SHP77 treated with DMSO at 0.1 percent for 48 hours (cell line): ENCODE data around the gene DLGAP1.
A peak's percentile ranks its signal among the peaks of the same experiment; 100 is the strongest.

Experiments used
- DNase-seq: peaks from one replicate; lab custom pipeline; 2025; lab: John Stamatoyannopoulos, UW

The DLGAP1 gene

GRCh38 chr18:3466872-3467271 is 988.2 kb downstream of the DLGAP1 start:
- no peak for DNase-seq

GRCh38 chr18:3466045-3466444 is 989.1 kb downstream of the DLGAP1 start:
- DNase-seq: no peak

- no peak for DNase-seq
These were observed 992.1 kb downstream of the DLGAP1 start for GRCh38 chr18:3463051-3463450.

GRCh38 chr18:3461704-3462103 is 993.4 kb downstream of the DLGAP1 start:
- DNase-seq: no peak

DNA sequence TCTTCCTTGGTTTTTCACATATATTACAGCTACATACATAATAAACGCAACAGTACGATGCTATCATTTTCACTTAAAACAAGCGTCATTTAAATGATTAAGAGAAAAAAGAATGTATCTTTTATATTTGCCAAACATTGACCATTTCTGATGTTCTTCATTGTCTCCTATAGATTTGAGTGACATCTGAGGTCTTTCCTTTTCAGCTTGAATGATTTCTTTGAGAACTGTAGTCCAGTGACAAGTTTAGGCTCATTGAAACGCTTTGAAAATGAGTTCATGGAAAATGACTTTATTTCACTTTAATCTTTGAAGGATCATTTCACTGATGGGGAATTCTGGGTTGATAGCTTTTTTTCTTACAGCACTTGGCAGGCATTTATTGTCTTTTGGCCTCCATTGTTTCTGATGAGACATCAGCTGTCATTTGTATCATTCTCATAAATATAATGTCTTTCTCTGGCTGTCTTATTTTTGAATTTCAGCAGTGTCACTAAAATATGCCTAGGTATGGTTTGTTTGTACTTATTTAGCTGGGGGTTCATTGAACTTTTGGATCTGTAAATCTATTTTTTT is 994.2 kb downstream of the DLGAP1 start:
- DNase-seq: no peak

- no peak for DNase-seq
These were observed 995.9 kb downstream of the DLGAP1 start for GRCh38 chr18:3458952-3459853.

GRCh38 chr18:3458378-3458777 is 996.7 kb downstream of the DLGAP1 start:
- no peak for DNase-seq

- no peak for DNase-seq
These were observed 997.8 kb downstream of the DLGAP1 start for GRCh38 chr18:3457261-3457724.

DNA sequence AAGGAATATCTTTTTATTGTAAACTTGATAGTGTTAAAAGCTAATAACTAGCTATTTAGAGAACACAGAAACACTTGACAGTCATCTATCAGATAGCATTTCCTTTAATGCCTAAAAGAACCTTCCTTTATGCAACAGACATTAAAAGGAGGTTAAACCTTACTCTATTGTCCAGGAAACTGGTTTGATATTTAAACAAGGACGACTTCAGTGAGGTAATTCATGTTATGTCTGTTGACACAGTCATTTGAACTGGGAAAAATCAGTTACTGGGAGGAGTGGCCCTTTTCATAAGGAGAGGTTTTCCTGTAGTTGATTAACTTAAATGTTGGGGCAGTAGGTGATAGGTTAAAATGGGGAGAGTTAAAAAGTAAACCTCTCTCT is 998.4 kb downstream of the DLGAP1 start:
- DNase-seq: no peak

DNA sequence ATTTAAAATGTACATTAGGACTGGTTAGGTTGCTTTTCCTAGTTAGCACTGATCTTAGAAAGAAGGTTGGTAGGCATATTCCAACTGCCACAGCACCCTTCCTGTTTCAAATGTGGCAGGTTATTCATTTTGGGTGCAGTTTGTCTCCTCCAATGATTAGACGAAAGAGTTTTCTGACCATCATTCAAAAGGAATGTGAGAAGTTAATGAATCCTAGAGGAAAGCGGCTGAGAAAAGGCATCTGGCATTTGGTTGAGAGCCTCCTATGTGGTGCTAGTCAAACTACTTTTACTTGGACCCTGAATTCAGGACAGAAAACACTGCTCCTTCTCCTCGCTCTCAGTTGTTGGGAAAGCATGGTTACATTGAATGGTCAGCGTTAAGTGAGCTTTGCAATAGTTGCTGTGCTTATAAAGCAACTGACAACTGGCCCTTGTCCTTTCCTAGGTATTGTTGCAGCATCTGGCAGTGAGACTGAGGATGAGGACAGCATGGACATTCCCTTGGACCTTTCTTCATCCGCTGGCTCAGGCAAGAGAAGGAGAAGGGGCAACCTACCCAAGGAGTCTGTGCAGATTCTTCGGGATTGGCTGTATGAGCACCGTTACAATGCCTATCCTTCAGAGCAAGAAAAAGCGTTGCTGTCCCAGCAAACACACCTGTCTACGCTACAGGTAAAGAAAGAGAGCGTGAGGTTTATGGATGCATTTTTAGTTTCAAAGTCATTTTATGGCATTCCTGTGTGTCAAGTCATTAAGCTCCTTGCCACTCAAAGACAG is 999.0 kb downstream of the DLGAP1 start:
- DNase-seq: no peak

DNA sequence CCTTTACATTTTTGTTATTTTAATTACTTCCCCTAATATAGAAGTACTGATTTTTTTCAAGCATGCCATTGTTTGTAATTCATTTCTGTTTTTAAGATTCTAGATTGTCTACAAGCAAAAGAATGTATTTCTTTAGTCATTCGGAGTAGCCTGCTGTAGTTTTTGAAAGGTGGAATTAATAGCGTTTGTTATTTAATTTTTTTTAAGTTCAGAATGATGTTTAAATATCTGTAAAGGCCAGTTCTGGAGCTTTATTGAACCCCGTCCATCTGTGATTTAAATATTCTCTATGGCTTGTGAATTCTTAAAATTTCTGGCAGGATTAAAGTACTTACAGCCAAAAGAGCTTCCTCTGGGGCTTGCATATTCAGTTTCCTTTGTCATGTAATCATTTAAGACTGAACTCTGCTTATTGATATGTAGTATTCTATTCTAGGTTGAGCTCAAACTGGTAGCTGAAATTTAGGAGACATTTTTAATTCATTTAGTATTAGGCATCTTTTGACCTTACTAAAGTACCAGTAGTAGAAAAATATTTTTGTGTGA is 999.9 kb downstream of the DLGAP1 start:
- DNase-seq: no peak

- peak; percentile 37 for DNase-seq
These were observed 1000.6 kb downstream of the DLGAP1 start for GRCh38 chr18:3454365-3455089.

DNA sequence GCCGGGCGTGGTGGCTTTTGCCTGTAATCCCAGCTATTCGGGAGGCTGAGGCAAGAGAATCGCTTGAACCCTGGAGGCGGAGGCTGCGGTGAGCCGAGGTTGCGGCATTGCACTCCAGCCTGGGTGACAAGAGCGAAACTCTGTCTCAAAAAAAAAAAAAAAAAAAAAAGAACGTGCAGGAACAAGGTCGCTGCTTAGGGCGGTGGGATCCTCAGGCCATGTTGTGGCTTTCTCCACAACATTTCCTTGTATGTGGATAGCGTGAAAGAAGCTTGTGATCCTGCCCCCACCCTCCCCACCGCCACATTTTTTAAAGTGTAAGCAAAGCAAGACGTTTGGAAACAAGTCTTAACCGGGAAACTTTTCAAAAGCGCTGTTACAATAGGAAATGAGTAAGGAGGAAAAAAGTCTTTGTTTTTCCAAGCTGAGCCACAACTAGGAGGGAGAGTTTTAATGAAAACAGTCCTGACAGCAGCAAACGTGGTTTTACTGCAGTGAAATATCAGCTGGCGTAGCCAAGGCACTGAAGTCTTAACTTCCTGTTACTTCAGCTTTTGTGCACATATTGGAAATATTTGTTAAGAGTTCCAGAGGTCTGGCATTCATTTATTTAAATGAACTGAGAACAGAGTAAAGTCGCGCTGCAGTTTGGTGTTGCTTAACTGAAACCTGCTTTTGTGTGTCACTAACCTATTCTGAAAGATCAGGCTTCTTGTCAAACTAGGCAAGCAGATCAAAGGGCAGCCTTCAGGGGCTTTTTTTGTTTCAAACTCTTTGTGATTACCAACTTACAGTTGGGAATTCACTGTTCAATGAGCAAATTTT is 1001.4 kb downstream of the DLGAP1 start:
- DNase-seq: no peak

DNA sequence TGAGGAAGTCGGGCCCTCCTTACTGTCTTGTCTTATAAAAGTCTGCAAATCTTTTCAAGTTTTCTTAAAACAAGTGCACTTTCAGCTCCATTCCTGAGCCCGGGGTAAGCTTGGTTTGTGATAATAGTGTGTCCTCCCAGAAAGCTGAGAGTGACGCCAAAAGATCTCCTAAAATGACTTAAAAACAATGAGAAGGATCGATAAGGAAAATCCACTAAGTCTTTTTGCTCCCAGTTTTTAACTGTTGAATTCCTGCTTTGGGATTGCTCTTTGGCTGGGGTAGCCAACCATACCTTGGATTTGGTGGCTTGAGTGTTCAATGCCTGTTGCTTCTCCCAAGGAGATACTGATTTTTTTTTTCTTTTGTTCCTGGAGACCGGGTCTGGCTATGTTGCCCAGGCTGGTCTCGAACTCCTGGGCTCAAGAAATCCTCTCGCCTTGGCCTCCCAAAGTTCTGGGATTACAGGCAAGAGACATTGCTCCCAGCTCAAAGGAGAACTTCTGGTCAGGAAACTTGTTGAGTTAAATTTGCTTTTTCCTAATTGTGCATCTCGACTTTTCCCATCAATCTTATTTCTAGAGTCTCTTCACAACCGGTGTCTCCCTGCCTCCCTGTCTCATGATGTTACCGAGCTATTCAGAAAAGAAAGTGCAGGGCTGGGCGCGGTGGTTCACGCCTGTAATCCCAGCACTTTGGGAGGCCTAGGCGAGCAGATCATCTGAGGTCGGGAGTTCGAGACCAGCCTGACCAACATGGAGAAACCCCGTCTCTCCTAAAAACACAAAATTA is 1002.2 kb downstream of the DLGAP1 start:
- DNase-seq: no peak

DNA sequence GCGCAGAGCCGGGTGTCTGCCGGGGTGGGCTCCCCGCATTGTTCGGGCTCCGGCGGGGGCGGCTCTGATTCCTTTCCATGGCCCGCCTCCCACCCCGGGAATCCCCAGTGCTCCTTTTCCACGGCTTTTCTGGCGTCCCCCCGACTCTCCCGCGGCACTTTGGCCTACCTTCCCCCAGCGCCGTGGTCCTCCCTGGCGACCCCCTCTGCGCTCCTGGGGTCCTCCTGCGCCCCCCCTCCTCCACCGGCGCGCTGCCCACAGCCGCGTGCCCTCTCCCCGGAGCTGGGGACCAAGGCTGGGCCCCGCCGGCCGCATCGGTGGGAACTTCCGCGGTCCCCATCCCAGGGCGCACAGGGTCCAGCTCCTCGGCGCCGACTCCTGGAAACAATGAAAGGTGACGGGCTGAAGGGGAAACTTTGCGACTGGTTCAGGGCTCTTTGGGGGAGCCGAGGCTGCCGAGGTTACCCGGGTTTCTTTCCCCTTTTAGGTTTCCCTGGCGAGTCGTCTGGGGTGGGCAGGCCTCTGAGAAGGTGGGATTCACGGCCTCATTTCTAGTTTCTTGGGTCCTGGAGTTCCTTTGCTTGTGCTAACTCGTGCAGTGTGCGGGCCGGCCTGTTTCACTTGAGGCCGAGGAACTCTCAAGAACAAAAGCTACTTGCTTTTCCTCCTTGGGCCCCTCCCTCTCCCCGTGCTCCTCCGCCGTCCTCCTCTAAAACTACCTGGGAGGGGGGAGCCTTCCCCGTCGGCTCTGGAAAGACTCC is 1002.9 kb downstream of the DLGAP1 start:
- DNase-seq: no peak

DNA sequence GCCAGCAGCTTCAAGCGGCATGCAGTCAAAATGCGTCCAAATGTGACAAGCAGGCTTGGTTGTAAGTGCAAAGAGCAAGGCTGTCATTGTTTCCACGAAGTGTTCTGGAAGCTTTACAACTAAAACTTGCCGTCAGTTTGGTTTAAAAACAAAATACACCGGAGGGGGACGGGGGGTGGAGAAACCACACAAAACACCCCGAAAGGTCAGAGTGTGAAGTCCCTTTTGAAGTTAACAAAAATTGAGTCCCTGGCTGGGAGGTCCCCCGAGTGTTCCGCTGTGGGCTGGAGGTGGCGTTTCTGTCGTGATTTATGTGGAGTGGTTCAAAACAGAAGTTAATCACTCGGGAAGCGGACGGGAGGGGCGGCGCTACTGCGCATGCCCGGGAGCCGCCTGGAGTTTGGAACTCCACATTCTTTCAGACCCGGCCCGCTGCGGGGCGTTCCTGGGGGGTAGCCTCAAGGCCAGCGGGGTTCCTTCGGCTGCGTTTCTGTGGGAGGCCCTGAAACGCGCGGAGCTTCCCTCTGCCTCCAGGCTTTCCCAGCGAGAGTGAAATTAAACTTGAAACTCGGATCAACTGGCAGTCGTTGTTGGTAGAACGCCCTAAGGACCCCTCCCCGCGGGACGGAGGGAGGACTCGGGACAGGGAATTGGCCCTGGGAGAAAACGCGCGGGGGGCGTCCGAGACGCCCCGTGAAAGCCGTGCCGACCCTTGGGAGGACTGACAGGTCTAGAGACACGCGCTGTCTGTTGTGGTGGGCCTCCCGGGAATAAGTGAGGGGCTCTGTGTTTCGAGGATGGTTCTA is 1003.7 kb downstream of the DLGAP1 start:
- peak; percentile 22 for DNase-seq

DNA sequence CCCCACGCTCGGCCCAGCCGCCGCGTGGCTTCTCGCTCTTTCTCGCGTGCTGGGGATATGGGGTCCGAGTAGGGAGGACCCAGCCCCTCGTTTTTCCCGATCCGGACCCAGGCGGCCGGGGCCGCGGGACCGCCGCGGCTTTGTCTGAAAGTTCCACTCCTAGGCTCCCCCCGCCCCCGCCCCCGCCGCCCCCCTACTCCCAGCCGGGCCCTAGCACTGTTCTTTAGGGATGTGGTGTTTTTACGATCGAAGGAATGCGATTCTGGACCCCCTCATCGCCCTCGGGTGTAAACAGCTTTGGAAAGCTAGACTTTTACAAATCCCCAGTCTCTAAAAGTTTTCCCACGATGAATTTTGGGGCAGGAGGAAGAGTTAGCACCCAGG is 1004.3 kb downstream of the DLGAP1 start:
- no peak for DNase-seq

GRCh38 chr18:3450012-3450798 is 1004.9 kb downstream of the DLGAP1 start, which contains the start of gene TGIF1:
Gene TGIF1 (plus strand): TSS chr18:3450172. CDS start chr18:3450490, 318 bp downstream.
- no peak for DNase-seq
